Left renal pelvis (tissue), 4 donors: ENCODE results near the gene SNPH. TPM values are rescaled to one million over a fixed set of nuclear protein-coding genes. Genes with fewer than 3 reads are reported as not detected.

Source experiments
- DNase-seq, 4 donors: peaks; one replicate each; pipeline ENCODE4 v3.0.0-alpha.2; 2013; ENCODE audit warnings: low read depth in 4 of 4, low spot score in 3 of 4
- polyA plus RNA-seq, 4 donors: library from polyadenylated mRNA; unstranded; fragments of 120-200 nt; gene quantifications; one replicate each; pipeline ENCODE4 v1.2.1, GENCODE V29; 2013; ENCODE audit not compliant: insufficient read length in 4 of 4

Gene SNPH
- polyA plus RNA-seq, 4 donors: 2.2 to 4.0 (median 3.4) TPM

DNA sequence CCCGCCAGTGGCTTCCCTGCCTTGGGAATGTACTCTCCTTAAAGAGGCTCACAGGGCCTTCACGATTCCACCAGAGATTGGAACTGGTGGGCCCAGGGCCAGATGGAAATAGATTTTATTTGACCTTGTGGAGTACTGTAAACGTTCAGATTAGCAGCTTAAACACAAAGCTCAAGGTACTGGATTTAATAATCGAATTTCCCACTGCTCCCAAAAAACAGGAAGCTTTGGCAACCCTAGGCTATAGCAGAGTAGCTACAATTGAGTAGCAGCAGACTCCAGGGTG is 55.5 kb downstream of the SNPH start:
- no peak for DNase-seq

DNA sequence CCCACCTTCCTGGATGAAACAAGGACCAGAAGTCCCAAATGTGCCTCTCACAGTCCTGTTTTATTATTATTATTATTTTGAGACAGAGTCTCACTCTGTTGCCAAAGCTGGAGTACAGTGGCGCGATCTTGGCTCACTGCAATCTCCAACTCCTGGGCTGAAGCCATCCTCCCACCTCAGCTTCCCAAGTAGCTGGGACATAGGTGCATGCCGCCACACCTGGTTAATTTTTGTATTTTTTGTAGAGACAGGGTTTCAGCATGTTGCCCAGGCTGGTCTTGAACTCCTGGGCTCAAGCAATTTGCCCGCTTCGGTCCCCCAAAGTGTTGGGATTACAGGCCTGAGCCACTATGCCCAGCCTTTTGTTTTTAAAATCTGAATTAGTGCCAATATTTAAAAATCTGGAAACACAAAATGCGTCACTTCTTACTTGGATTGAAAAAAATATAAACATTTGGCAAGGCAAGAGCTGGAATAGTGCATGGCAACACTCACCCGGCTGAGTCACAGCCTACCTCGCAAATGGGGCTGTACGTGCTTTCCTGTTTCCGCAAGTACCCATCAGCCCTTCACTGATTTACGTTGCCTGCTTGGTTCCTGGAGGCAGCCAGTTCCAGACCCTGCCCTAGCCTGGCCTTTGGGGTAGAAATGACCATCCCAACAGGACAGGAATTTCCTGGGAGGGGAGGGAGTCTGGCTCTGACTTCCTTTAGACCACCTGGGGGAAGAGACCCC is 56.6 kb downstream of the SNPH start:
- no peak for DNase-seq

DNA sequence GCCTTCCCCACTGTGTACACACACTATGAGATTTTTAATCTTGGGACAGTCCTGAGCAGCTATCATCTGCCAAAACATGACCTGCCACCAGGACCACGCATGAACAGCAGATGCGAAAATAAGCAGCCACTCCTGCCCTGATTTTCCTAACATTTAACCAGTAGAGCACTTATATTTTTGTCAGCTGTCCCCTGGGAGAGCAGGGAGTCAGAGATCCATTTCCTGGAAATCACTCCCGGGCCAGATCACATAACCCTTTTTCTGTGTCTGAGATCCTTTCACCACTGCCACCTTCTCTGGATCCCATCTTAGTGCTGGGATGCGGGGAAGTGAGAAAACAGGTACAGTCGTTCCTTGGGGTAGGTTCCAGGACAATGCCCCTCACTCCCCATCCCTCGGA is 57.2 kb downstream of the SNPH start:
- DNase-seq: no peak

DNA sequence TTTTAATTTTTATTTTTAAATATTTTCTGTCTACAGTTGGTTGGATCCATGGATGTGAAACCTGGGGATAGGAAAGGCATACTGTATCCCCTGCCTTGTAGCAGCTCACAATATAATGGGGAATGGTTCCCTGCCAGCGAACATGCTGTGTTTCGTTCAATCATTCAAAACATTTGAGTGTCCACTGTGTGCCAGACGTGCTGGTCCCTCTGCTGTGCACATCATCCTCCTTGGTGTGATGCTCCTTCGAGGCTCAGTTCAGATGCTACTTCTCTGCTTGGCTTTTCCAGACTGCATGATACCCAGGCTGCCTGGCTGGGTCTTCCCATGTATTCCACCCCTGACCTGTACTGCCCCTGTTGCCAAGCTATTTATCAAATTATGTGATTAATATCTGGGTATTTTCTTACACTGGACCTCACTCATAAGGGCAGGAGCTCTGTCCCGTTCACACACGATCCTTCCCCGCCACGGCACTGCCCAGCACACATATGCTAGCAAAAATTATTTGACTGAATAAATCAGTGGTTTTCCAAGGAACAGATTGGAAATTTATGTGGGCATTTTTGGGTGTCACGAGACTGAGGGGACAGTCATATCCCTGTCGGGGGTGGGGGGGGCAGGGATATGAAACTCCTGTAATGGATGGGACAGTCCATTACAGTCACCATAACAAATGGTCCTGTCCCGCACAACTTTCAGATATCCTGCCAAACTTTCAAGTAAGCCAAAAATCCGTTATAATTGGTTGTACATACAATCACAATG is 57.9 kb downstream of the SNPH start:
- no peak for DNase-seq

DNA sequence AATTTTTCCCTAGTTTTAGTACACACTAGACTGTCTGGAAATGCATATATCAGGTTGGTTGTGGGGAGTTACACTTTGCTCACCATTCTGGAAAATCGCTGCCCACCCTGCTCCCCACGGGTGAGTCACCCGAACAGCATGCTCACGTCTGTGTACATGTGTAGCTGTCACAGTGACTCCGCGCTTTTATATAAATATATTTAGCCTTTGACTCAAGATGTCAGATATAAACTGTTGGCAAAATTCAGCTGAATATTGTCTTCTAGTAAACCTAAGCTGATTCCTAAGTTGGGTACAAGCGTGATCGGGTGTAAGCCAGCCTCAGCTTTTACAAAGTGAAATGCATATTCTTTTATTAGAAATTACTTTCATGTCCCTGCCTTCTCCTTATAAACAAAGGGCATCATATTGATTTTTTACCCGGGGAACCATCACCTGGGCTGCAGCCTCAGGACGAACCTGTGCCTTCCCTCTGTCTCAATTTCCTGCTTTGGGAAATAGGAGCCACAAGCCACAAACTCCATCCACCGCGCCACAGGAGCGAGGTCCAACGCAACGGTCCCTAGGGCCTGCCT is 58.6 kb downstream of the SNPH start:
- no peak for DNase-seq

DNA sequence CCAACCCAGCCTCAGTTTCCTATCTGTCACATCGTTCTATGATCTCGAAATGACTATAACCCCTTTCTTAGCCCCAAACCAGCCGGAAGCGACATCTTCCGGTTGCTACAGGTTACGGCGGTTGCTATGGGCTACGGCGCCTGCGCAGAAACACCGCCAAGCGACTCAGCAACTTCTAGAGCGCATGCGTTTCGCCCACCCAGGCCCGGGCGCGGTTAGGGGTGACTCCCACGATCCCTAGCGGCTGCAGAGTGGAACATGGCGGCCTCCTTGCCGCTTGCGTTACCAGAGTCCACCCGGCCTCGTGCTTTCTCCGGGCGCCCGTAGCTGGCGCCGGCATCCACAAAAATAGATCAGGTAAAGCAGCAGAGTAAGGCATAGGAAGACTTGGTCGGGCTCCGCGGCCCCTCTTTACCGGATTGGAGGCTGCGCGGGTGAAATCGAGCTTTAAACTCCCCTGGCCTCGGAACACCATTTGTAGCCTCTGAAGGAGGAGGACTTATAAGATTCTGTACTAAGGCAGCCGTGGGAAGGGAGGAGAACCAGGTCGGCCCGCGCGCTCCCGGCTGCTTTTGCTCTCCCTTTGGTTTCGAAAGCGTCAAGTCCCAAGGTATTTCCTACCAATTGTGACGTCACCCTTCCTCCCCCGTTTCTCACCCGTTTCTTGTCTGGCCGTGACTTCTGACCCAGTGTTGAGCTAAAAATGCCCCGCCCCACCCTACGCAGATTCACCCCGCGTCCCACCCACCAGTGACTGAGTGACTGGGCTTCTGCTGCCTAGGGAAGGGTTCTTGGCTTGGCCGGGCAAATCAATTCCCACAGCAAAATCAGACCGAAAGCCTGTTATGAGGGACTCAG is 59.3 kb downstream of the SNPH start:
- peak; percentile 84 to 92 (median 88) for DNase-seq

DNA sequence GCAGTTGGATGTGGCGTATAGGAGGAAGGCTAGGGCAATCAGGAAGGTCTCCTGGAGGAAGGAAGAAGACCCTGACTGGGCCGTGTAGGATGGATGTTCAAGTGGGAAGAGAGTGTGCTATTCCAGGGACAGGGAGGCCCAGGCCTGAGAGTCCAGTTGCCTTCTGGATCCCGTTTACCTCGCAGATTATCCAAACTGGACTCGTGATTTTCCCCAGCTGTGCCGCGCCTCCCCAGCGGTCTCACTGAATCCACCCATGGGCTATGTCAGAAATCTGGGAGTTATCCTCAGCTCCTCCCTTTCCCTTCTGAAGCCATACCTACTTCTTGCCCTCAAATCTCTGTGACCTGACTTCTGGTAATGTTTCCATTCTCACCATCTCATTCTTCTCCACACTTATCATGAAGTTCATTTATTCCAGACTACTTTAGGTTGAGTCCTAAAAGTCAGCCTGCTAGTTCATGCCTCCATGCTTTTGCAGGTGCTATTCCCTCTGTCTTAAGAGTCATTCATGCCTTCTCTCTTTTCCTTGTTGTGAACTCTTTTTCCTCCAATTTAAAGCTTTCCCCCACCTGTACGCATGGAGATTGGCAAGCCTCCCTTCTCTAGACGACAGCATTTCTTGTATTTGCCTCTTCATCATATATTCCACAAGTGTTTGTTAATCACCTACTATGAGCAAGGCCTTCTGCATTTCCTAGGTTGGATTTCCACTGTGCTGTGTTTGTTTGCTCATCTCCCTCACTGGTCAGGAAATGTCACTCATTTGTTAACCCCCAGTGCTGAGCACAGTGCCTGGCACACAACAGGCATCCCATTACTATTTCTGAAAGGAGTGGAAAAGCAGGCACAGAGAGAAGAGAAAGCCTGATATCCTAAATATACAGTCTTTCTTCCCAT is 60.2 kb downstream of the SNPH start:
- DNase-seq: peak in 1 of 4 donors; percentile 31

DNA sequence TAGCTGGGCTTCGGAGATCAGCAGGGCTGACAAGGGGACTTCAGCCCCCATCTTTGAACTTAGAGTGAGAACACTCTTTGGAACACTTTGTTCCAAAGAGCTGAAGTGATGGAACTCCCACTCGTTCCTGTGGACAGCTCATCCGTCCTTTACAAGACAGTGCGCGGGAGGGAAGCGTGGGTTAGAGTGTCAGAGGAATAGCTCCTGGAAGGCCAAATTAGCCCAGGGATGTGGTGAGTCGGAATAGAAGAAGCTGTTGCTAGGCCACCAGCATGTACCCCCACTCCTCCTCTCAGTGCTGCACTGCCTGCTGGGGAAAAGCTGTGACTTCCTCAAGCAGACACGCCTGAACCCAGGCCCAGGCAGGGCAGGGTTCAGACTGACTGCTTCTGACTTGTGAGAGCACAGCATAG is 61.2 kb downstream of the SNPH start:
- no peak for DNase-seq

DNA sequence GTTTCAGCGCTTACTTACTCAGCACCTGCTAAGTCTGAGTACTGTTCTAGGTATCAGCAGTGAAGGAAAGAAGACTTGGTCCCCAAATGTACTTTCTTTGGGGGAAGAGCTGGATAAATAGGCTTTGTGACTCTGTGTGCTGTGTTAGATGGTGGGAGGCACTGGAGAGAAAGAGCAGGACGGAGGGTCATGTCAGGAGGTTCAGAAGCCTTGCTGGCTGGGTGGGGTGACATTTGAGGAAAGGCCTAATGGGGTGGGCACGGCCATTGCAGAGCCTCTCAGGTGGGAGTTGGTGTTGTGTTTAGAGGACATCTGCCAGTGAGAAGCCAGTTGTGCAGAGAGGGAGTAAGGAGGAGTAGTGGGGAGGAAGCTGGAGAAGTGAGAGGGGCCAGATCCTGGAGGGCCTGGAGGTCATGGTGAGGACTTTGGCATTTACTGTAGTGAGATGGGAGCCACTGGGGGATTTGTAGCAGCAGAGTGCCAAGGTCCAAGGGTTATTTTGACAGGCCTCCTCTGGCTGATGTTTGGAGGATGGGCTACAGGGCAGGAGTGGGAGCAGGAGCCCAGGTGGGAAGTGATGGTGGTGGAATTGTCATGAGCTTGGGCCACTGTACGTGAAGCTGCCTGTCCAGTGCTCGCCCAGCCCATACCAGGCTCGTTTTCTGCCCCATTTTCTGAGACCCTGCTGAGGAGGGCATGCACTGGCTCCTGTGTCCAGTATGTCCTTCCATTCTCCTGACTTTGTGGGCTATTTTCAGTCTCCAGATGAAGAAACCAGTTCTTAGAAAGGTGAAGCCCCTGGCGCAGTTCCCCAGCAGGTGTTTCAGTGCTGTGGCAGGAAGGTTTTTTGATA is 62.0 kb downstream of the SNPH start:
- no peak for DNase-seq

DNA sequence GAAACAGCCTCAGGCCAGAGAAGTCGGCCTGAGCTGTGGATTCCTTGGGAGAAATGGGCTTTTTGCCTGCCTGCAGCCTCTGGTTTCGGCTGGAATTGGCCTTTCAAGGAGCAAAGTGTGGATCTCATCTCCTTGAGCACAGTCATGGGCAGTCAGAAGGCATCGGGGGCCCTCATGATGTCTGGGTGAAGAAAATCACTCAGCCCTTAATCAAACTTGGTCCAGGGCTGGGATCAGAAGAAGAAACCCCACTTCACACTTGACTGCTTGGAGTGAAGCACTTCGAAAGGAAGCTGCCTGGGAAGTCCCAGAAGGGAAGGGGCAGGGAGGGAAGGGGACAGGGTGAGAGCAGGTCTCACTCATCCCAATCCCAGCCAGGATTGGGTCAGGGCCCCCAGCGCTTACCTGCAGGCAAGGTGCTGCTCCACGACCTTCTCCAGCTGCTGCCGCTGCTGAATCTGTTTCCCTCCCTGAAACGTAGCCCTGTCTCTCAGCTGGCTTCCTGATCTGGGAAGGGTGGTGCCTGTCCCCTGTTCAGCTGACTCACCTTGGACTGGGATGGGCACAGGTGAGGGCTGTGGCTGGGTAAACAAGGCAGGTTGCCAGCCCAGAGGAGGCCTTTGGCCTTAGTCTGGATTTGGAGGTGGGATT is 62.7 kb downstream of the SNPH start, which contains the start of gene SDCBP2:
SDCBP2 (minus strand) TSS at position 460 of the 651 bp plus-strand sequence. CDS start 8,723 bp downstream, outside the sequence.
- no peak for DNase-seq

DNA sequence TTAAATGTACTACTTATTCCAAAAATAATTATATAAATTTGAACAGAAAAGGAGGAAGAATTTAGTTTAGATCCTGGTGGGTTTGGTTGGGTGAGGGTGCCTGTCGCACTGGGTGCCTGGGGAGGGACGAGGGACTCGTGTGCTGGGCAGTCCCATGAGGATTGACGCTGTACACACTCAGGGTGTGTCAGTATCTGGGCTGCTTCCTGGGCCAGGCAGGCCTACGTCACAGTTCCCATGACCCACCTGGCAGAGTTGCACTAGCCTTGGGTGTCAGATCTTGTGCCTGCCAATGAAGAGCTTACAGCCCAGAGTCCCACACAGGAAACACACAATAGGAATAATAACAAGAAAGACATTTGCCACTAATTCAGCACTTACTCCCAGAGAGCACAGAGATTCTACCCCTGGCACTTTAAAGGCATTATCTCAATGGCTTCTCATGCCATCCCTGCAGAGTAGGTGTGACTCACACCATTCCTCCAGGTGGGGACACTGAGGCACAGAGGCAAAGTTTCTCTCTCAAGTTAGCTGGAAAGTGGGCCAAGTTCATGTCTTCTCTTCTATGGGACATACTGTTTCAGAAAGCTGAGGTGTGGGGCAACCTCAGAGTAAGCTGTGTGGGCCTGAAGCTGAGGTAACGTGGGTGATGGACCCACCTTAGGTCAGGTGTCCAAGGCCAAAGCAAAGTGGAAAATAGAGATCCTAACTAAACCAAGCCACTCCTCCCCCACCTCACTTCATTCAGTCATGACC is 64.2 kb downstream of the SNPH start:
- DNase-seq: no peak

DNA sequence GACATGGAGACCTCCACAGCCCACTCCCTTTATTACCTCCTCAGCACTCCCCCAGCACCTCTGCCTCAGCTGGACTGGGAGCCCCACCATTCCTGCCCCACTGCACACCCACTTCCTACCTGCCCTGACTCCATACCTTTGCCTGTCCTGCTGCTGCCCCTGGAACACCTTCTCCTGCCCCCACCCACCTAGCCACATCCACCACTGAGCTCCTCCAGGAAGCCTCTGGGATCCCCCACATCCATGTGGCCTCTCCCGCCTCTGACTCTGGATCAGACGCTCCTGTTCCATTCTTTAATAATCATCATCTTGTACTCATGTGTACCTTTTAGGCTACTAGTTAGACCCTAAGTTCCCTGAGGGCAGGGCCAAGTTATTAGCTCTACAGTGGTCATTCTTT is 65.0 kb downstream of the SNPH start:
- no peak for DNase-seq

DNA sequence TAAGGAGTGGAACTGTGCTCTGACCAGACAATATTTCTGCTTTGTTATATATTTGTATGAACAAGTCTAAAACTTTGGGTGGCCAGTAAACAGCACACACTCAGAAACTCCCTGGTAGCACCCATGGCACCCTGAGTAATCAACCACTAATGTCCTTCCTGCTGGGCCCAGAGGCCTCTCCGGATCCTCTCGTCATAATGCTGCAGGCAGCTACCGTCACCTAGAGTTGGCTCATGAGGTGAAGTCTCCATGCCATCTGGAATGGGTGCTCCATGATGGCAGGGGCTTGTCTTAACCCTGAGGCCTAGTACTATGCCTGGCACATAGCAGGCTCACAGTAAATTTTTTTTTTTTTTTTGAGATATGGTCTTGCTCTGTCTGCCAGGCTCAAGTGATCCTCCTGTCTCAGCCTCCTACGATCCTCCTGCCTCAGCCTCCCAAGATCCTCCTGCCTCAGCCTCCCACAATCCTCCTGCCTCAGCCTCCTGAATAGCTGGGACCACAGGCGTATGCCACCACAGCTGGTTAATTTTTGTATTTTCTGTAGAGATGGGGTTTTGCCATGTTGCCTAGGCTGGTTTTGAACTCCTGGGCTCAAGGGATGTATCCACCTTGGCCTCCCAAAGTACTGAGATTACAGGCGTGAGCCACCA is 65.8 kb downstream of the SNPH start:
- no peak for DNase-seq

DNA sequence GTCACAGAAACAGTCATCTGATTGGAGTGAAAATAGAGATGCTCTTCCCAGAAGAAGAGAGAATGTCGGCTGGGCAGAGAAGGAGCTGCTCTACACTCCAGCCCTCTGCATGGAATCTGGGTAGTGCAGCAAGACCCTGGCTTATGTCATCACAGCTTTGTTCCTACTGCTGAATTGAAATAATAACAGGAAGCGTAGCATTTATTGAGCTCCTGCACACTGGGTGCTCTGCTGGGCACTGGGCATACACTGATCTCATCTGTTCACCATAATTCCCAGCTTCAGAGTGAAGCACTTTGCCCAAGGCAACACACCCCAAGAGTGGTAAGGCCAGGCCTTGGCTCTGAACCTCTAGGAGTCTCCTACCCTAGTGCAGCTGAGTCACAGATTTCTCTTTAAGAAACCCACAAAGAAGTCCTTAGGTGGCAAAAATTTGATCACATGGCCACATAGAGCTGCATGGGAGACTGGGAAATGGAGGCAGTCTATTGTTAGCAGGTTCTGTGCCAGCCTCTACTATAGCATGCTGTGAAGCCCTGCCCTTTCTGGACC is 66.7 kb downstream of the SNPH start:
- DNase-seq: no peak

DNA sequence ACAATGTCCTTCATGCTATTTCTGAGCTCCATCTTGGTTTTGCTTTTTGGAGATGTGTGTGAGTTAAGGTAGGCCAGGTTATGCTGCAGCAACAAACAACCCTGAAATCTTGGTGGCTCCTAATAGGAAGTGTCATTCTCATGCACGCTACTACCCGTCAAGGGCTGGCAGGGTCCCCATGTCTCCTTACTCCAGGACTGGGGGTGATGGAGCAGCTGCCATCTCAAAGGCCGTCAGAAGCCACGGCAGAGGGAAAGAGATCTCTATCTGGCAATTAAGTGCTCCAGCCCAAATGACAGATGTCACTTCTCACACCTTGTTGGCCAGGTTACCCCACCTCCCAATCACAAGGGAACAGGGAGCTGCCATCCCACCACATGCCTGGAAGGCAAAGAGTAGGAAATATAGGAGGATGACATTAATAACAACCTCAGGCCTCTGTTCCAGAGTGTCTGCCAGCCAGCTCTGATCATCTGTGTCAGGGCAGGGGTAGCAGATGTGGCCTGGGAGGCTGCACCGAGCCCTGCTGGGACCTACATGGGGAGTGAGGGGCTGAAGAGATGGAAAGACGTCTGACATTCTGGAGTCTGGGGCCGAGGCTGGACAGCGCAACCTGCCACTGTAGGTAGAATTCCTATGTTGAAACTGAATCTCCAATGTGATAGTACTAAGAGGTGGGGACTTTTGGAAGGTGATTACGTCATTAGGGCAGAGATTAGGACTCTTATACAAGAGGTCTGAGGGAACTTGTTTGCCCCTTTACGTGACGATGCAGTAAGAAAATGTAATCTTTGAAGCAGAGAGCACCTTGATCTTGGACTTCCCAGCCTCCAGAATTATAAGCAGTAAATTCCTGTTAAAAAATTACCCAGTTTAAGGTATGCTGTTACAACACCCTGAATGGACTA is 67.6 kb downstream of the SNPH start:
- DNase-seq: no peak

DNA sequence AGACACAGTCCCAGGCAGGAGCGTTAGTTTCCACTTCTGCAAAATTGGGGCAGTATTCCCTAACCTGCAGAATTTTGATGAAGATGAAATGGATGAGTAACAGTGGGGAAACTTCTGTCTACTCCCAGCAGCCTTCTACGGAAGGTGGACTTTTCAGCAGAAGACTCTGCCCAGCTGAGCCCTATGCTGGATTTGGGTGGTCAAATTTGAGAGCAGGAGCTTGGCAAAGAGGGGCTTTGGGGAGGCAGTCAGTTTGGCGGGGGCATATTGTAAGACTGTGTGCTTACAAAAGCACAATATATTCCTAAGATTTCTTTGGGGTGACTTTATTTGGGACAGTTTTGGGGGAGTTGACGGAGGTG is 68.3 kb downstream of the SNPH start:
- DNase-seq: no peak
